ENCODE data around the gene GBP3. TPM values are rescaled to one million over a fixed set of nuclear protein-coding genes. Genes with fewer than 3 reads are reported as not detected.
"Not testable (repeated sequence)": the region's sequence is repeated elsewhere in the genome, so short reads cannot be mapped to it uniquely, and the experiment has no call there.

The GBP3 gene
- total and polyA plus RNA-seq, 4 donors = 2.0 to 8.8 (median 4.4) TPM

GRCh38 chr1:89005286-89006151 lies 17.1 kb downstream of the GBP3 start:
- H3K36me3 ChIP-seq (ENCODE audit: control insufficient read depth in 4 of 4, insufficient read depth in 3 of 4, low read depth in 1 of 4, low read length in 3 of 4) = peaks cover 0 to 24% (median 13%) of the 10 kb centered on the region in 4 donors
- peak overlapping the region in 1 of 3 donors; percentile 7 for H3K4me3 ChIP-seq (ENCODE audit: low read depth in 1 of 3, low read length in 3 of 3)
- H3K4me1 ChIP-seq (ENCODE audit: control insufficient read depth in 4 of 4, insufficient read depth in 4 of 4, low read length in 3 of 4) = peaks cover 0 to 3% (median 0%) of the 10 kb centered on the region in 4 donors
- no peaks in the 10 kb centered on the region for H3K27me3 ChIP-seq (ENCODE audit: control insufficient read depth in 4 of 4, insufficient read depth in 4 of 4, low read length in 3 of 4)
- H3K9me3 ChIP-seq (ENCODE audit: control insufficient read depth in 4 of 4, low read length in 3 of 4) = no peaks in the 10 kb centered on the region
- H3K9ac ChIP-seq (ENCODE audit: low read depth in 1 of 2, low read length in 2 of 2) = peak overlapping the region in 1 of 2 donors; percentile 1
- TF ChIP-seq CTCF (IDR thresholded peaks at IDR 0.05; ENCODE audit: low read depth, low read length, missing input control) (no peak), REST (IDR thresholded peaks at IDR 0.05) (peak; percentile 53), JUND (IDR thresholded peaks at IDR 0.05) (peak in 1 of 2 donors; percentile 63), TAF1 (conservative IDR thresholded peaks at IDR 0.05) (peak; percentile 58), GABPA (IDR thresholded peaks at IDR 0.05 in 1 of 2, conservative IDR thresholded peaks at IDR 0.05 in 1 of 2) (no peak), MAX (IDR thresholded peaks at IDR 0.05) (no peak), NR2F2 (IDR thresholded peaks at IDR 0.05) (no peak), SP1 (IDR thresholded peaks at IDR 0.05) (peak; percentile 58), FOXA2 (IDR thresholded peaks at IDR 0.05) (no peak), FOXA1 (IDR thresholded peaks at IDR 0.05) (no peak), EGR1 (IDR thresholded peaks at IDR 0.05; ENCODE audit: low read depth in 2 of 2) (no peak), HNF4A (conservative IDR thresholded peaks at IDR 0.05) (peak; percentile 66 to 78), RAD21 (IDR thresholded peaks at IDR 0.05) (peak in 1 of 2 donors; percentile 49), HNF4G (IDR thresholded peaks at IDR 0.05) (no peak), RXRA (IDR thresholded peaks at IDR 0.05) (peak; percentile 58 to 59), YY1 (IDR thresholded peaks at IDR 0.05) (peak; percentile 85)
- TF ChIP-seq, protein P1, sequence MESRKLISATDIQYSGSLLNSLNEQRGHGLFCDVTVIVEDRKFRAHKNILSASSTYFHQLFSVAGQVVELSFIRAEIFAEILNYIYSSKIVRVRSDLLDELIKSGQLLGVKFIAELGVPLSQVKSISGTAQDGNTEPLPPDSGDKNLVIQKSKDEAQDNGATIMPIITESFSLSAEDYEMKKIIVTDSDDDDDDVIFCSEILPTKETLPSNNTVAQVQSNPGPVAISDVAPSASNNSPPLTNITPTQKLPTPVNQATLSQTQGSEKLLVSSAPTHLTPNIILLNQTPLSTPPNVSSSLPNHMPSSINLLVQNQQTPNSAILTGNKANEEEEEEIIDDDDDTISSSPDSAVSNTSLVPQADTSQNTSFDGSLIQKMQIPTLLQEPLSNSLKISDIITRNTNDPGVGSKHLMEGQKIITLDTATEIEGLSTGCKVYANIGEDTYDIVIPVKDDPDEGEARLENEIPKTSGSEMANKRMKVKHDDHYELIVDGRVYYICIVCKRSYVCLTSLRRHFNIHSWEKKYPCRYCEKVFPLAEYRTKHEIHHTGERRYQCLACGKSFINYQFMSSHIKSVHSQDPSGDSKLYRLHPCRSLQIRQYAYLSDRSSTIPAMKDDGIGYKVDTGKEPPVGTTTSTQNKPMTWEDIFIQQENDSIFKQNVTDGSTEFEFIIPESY (IDR thresholded peaks at IDR 0.05) = no peak
- TF ChIP-seq, protein P2, sequence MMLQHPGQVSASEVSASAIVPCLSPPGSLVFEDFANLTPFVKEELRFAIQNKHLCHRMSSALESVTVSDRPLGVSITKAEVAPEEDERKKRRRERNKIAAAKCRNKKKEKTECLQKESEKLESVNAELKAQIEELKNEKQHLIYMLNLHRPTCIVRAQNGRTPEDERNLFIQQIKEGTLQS (IDR thresholded peaks at IDR 0.05) = no peak
- WGBS = 48% methylated on average over 9 of the region's 9 CpGs
- peak overlapping the region; percentile 0 to 47 for H3K27ac ChIP-seq (ENCODE audit: low read depth in 1 of 2, low read length in 2 of 2)
- DNase-seq (ENCODE audit: low spot score) = no peak

DNA sequence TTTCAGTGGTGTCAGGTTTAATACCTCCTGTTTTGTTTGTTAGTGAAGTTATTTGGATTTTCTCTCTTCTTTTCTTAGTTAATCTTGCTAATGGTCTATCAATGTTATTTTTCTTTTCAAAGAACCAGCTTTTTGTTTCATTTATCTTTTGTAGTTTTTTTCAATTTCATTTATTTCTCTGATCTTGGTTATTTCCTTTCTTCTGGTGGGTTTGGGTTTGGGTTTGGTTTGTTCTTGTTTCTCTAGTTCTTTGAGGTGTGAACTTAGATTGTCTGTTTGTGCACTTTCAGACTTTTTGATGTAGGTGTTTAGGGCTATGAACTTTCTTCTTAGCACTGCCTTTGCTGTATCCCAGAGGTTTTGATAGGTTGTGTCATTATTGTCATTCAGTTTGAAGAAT lies 20.5 kb downstream of the GBP3 start:
- H3K4me1 ChIP-seq (ENCODE audit: control insufficient read depth in 4 of 4, insufficient read depth in 4 of 4, low read length in 3 of 4); H3K9me3 ChIP-seq (ENCODE audit: control insufficient read depth in 4 of 4, low read length in 3 of 4); H3K36me3 ChIP-seq (ENCODE audit: control insufficient read depth in 4 of 4, insufficient read depth in 3 of 4, low read depth in 1 of 4, low read length in 3 of 4); H3K9ac ChIP-seq (ENCODE audit: low read depth in 1 of 2, low read length in 2 of 2); H3K27ac ChIP-seq (ENCODE audit: low read depth in 1 of 2, low read length in 2 of 2); H3K4me3 ChIP-seq (ENCODE audit: low read depth in 1 of 3, low read length in 3 of 3); DNase-seq (ENCODE audit: low spot score); H3K27me3 ChIP-seq (ENCODE audit: control insufficient read depth in 4 of 4, insufficient read depth in 4 of 4, low read length in 3 of 4): not testable (repeated sequence)
